ENCODE results near the gene TM4SF4. TPM values are rescaled to one million over a fixed set of nuclear protein-coding genes. Genes with fewer than 3 reads are reported as not detected.

The TM4SF4 gene
- total and polyA plus RNA-seq, 7 donors, result 0.07 to 0.66 (median 0.13) TPM; not detected in 4

- ATAC-seq, result no peak
- Histone ChIP-seq H3K4me3 (no peak overlapping the region), H3K36me3 (ENCODE audit: insufficient read depth in 1 of 2, low read depth in 1 of 2) (peaks cover 0 to 62% of the 10 kb centered on the region in 2 donors), H3K27me3 (ENCODE audit: insufficient read depth in 3 of 3, low read length in 2 of 3) (no peaks in the 10 kb centered on the region), H3K27ac (no peak overlapping the region), H3K4me1 (peaks cover 13% of the 10 kb centered on the region), H3K9me3 (no peaks in the 10 kb centered on the region)
- TF ChIP-seq, protein P1, sequence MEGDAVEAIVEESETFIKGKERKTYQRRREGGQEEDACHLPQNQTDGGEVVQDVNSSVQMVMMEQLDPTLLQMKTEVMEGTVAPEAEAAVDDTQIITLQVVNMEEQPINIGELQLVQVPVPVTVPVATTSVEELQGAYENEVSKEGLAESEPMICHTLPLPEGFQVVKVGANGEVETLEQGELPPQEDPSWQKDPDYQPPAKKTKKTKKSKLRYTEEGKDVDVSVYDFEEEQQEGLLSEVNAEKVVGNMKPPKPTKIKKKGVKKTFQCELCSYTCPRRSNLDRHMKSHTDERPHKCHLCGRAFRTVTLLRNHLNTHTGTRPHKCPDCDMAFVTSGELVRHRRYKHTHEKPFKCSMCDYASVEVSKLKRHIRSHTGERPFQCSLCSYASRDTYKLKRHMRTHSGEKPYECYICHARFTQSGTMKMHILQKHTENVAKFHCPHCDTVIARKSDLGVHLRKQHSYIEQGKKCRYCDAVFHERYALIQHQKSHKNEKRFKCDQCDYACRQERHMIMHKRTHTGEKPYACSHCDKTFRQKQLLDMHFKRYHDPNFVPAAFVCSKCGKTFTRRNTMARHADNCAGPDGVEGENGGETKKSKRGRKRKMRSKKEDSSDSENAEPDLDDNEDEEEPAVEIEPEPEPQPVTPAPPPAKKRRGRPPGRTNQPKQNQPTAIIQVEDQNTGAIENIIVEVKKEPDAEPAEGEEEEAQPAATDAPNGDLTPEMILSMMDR (IDR thresholded peaks at IDR 0.05), result no peak
- intact Hi-C loops (cut with DNase I), result no loop called here
- 90 to 92% (median 91%) methylated on average over 11 of the region's 11 CpGs for WGBS, 3 donors
- DNase-seq, result no peak
Observed at GRCh38 chr3:149523512-149524299, 49.2 kb downstream of the TM4SF4 start.

- peak; percentile 79 to 89 (median 82) for ATAC-seq
- H3K4me1 ChIP-seq, result peaks cover 17% of the 10 kb centered on the region
- no peak overlapping the region for H3K4me3 ChIP-seq
- DNase-seq, result no peak
- H3K36me3 ChIP-seq (ENCODE audit: insufficient read depth in 1 of 2, low read depth in 1 of 2), result peaks cover 0 to 29% of the 10 kb centered on the region in 2 donors
- TF ChIP-seq, protein P1 (IDR thresholded peaks at IDR 0.05), result peak; percentile 24
- 44 to 48% (median 44%) methylated on average over 5 of the region's 5 CpGs for WGBS, 3 donors
- H3K27ac ChIP-seq, result peak overlapping the region; percentile 17
- H3K9me3 ChIP-seq, result no peaks in the 10 kb centered on the region
- no peaks in the 10 kb centered on the region for H3K27me3 ChIP-seq (ENCODE audit: insufficient read depth in 3 of 3, low read length in 2 of 3)
- intact Hi-C loops (cut with DNase I), result loop anchor here (5.0 kb wide), 2 partner anchors 190 to 245 kb away; no protein-coding TSS in a partner anchor
Observed at GRCh38 chr3:149527531-149528339, 53.2 kb downstream of the TM4SF4 start.

- TF ChIP-seq, protein P1 (IDR thresholded peaks at IDR 0.05), result no peak
- Histone ChIP-seq H3K27ac (no peak overlapping the region), H3K27me3 (ENCODE audit: insufficient read depth in 3 of 3, low read length in 2 of 3) (no peaks in the 10 kb centered on the region), H3K36me3 (ENCODE audit: insufficient read depth in 1 of 2, low read depth in 1 of 2) (peaks cover 0 to 29% of the 10 kb centered on the region in 2 donors), H3K4me1 (peaks cover 17% of the 10 kb centered on the region), H3K4me3 (no peak overlapping the region), H3K9me3 (no peaks in the 10 kb centered on the region)
- intact Hi-C loops (cut with DNase I), result loop anchor here (5.0 kb wide), 2 partner anchors 189 to 244 kb away; no protein-coding TSS in a partner anchor
- ATAC-seq (no peak), DNase-seq (no peak)
- 70 to 78% (median 73%) methylated on average over 4 of the region's 4 CpGs for WGBS, 3 donors
Observed at GRCh38 chr3:149528340-149528650, 53.8 kb downstream of the TM4SF4 start.

DNA sequence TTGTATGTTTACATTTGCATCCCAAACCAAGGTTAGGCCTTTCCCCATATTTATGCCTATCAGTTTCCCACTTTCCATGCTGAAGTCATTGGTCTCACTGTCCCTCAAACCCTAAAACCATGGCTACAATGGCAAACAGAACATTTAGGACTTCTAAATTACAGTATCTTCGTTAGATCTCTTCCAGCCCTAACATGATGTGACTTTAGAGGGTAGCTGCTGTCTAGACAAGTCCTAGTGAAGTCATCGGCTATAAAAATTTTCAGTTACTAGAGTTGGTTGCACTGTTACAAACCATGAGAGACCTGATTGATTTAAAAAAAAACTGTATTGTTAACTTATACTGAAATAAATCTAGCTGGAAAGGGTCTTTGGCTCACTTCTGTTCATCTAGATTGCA, 54.6 kb downstream of the TM4SF4 start:
- intact Hi-C loops (cut with DNase I), result loop anchor here (5.0 kb wide), 2 partner anchors 188 to 243 kb away; no protein-coding TSS in a partner anchor

More for the DNA sequence above, 54.6 kb downstream of the TM4SF4 start:
- Histone ChIP-seq H3K4me3 (no peak overlapping the region), H3K4me1 (peaks cover 17% of the 10 kb centered on the region), H3K27me3 (ENCODE audit: insufficient read depth in 3 of 3, low read length in 2 of 3) (no peaks in the 10 kb centered on the region), H3K9me3 (no peaks in the 10 kb centered on the region), H3K36me3 (ENCODE audit: insufficient read depth in 1 of 2, low read depth in 1 of 2) (peaks cover 0 to 20% of the 10 kb centered on the region in 2 donors), H3K27ac (no peak overlapping the region)
- DNase-seq, result no peak
- WGBS, 3 donors, result 89 to 91% (median 90%) methylated on average over 2 of the region's 2 CpGs
- TF ChIP-seq, protein P1 (IDR thresholded peaks at IDR 0.05), result no peak
- ATAC-seq, result no peak
